Measurements from ENCODE around the gene KLF11.

KLF11 gene

DNA sequence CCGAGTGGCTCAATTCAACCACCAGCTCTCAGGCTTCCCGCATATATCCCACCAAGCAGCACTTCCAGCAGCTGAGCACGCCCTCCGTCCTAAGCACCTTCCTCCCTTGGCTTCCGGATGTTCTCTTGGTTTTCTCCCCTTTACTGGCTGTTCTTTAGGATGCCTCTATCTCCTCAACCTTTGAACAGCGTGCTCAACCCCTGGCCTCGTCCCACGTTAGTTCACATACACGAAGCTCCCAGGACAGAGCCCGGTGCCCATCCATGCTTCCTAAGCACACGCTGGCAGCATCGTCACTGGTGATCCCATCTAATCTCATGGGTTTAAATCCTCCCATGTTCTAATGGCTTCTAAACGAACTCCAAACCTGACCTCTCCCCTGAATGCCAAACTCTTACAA is 33.2 kb downstream of the KLF11 start:
- Histone ChIP-seq H3K4me3 (ENCODE audit: low read length) (no peak overlapping the region), H2BK120ac (ENCODE audit: low read depth, low read length) (no peak overlapping the region), H2AK5ac (ENCODE audit: low read length) (no peak overlapping the region), H4K8ac (ENCODE audit: low read depth, low read length) (no peak overlapping the region), H3K4me2 (ENCODE audit: low read length) (no peak overlapping the region), H3K18ac (ENCODE audit: low read length) (no peak overlapping the region), H3K9ac (ENCODE audit: low read length) (no peak overlapping the region), H3K36me3 (ENCODE audit: control insufficient read depth, insufficient read depth, low read length) (no peaks in the 10 kb centered on the region), H3K4me1 (ENCODE audit: control insufficient read depth, low read depth, low read length) (no peaks in the 10 kb centered on the region), H3K27me3 (ENCODE audit: insufficient read depth, low read length, poor library complexity) (peaks cover 17% of the 10 kb centered on the region), H3K79me1 (ENCODE audit: low read length) (no peaks in the 10 kb centered on the region), H2BK15ac (replicated peaks; ENCODE audit: low read depth) (no peak overlapping the region), H3K27ac (ENCODE audit: low read depth, low read length) (no peak overlapping the region), H2BK5ac (ENCODE audit: low read length) (no peak overlapping the region), H3K56ac (ENCODE audit: low read length) (no peak overlapping the region), H3K23ac (ENCODE audit: low read length) (no peak overlapping the region), H3K79me2 (ENCODE audit: control insufficient read depth, insufficient read depth, low read length) (no peaks in the 10 kb centered on the region), H3K4ac (ENCODE audit: low read depth, low read length) (no peak overlapping the region), H4K5ac (ENCODE audit: low read length) (no peak overlapping the region)
- WGBS (ENCODE audit: extremely low coverage, insufficient coverage, low lambda C conversion rate): no CpG with 5 or more reads among the region's 13 CpGs
- no peak for DNase-seq

DNA sequence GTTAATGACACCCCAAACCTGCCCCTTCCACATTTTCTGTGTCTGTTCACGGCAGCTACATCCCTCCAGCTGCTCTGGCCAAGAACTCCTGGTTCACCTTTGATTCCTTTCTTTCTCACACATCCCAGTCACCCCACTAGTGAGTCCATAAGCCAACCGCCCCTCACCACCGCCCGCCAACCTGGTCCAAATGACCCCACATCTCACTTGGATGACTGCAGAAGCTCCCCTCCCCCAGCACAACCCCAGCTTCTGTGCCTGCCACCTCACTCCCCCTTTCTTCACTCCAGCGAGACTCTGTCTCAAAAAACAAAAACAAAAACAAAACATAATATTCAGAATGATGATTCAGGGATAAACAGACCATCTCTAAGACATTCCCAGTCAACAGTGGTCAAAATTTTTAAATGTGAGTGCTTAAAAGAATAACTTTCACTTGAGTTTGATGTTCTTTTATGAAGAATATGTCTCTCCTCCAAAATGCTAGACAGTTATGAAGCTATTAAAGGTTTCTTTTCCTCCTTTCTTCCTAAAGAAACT is 33.7 kb downstream of the KLF11 start:
- no peak overlapping the region for H3K4ac ChIP-seq (ENCODE audit: low read depth, low read length)
- no peak overlapping the region for H2AK5ac ChIP-seq (ENCODE audit: low read length)
- no peak overlapping the region for H4K8ac ChIP-seq (ENCODE audit: low read depth, low read length)
- no CpG with 5 or more reads among the region's 5 CpGs for WGBS (ENCODE audit: extremely low coverage, insufficient coverage, low lambda C conversion rate)
- H3K23ac ChIP-seq (ENCODE audit: low read length): no peak overlapping the region
- no peak overlapping the region for H2BK5ac ChIP-seq (ENCODE audit: low read length)
- H2BK120ac ChIP-seq (ENCODE audit: low read depth, low read length): no peak overlapping the region
- H3K9ac ChIP-seq (ENCODE audit: low read length): no peak overlapping the region
- H3K27me3 ChIP-seq (ENCODE audit: insufficient read depth, low read length, poor library complexity): peaks cover 17% of the 10 kb centered on the region
- H3K79me1 ChIP-seq (ENCODE audit: low read length): no peaks in the 10 kb centered on the region
- H3K36me3 ChIP-seq (ENCODE audit: control insufficient read depth, insufficient read depth, low read length): no peaks in the 10 kb centered on the region
- H3K18ac ChIP-seq (ENCODE audit: low read length): no peak overlapping the region
- H3K4me1 ChIP-seq (ENCODE audit: control insufficient read depth, low read depth, low read length): no peaks in the 10 kb centered on the region
- no peak overlapping the region for H4K5ac ChIP-seq (ENCODE audit: low read length)
- H3K4me2 ChIP-seq (ENCODE audit: low read length): no peak overlapping the region
- H3K56ac ChIP-seq (ENCODE audit: low read length): no peak overlapping the region
- DNase-seq: no peak
- H2BK15ac ChIP-seq (replicated peaks; ENCODE audit: low read depth): no peak overlapping the region
- no peak overlapping the region for H3K4me3 ChIP-seq (ENCODE audit: low read length)
- no peak overlapping the region for H3K27ac ChIP-seq (ENCODE audit: low read depth, low read length)
- H3K79me2 ChIP-seq (ENCODE audit: control insufficient read depth, insufficient read depth, low read length): no peaks in the 10 kb centered on the region

DNA sequence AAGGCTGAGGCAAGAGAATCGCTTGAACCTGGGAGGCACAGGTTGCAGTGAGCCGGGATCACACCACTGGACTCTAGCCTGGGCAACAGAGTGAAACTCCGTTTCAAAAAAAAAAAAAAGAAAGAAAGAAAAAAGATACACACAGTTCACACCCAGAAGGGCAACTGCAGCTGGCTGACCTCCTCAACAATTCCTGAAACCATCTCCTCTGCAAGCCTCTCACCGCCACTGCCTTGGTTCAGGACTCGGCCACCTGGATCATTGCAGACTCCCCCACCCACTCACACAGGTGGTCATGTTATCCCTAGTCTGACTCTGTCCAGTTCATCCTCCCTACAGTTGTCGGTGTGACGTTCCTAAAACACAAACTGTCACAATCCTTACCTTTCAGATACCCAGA is 34.7 kb downstream of the KLF11 start:
- Histone ChIP-seq H3K36me3 (ENCODE audit: control insufficient read depth, insufficient read depth, low read length) (no peaks in the 10 kb centered on the region), H3K23ac (ENCODE audit: low read length) (no peak overlapping the region), H3K18ac (ENCODE audit: low read length) (no peak overlapping the region), H3K79me2 (ENCODE audit: control insufficient read depth, insufficient read depth, low read length) (no peaks in the 10 kb centered on the region), H3K56ac (ENCODE audit: low read length) (no peak overlapping the region), H2BK15ac (replicated peaks; ENCODE audit: low read depth) (no peak overlapping the region), H3K9ac (ENCODE audit: low read length) (no peak overlapping the region), H3K4me3 (ENCODE audit: low read length) (no peak overlapping the region), H3K79me1 (ENCODE audit: low read length) (no peaks in the 10 kb centered on the region), H2BK5ac (ENCODE audit: low read length) (no peak overlapping the region), H2BK120ac (ENCODE audit: low read depth, low read length) (no peak overlapping the region), H3K4ac (ENCODE audit: low read depth, low read length) (no peak overlapping the region), H4K8ac (ENCODE audit: low read depth, low read length) (no peak overlapping the region), H4K5ac (ENCODE audit: low read length) (no peak overlapping the region), H3K27me3 (ENCODE audit: insufficient read depth, low read length, poor library complexity) (peaks cover 17% of the 10 kb centered on the region), H3K4me1 (ENCODE audit: control insufficient read depth, low read depth, low read length) (no peaks in the 10 kb centered on the region), H3K4me2 (ENCODE audit: low read length) (no peak overlapping the region), H3K27ac (ENCODE audit: low read depth, low read length) (no peak overlapping the region), H2AK5ac (ENCODE audit: low read length) (no peak overlapping the region)
- no peak for DNase-seq
- WGBS (ENCODE audit: extremely low coverage, insufficient coverage, low lambda C conversion rate): no CpG with 5 or more reads among the region's 7 CpGs

GRCh38 chr2:10078704-10079265 is 35.4 kb downstream of the KLF11 start:
- H2BK15ac ChIP-seq (replicated peaks; ENCODE audit: low read depth): no peak overlapping the region
- H4K5ac ChIP-seq (ENCODE audit: low read length): no peak overlapping the region
- peaks cover 17% of the 10 kb centered on the region for H3K27me3 ChIP-seq (ENCODE audit: insufficient read depth, low read length, poor library complexity)
- H3K79me2 ChIP-seq (ENCODE audit: control insufficient read depth, insufficient read depth, low read length): no peaks in the 10 kb centered on the region
- peak; percentile 35 for DNase-seq
- no CpG with 5 or more reads among the region's 12 CpGs for WGBS (ENCODE audit: extremely low coverage, insufficient coverage, low lambda C conversion rate)
- no peak overlapping the region for H3K56ac ChIP-seq (ENCODE audit: low read length)
- H3K9ac ChIP-seq (ENCODE audit: low read length): no peak overlapping the region
- no peak overlapping the region for H3K27ac ChIP-seq (ENCODE audit: low read depth, low read length)
- no peak overlapping the region for H3K4me3 ChIP-seq (ENCODE audit: low read length)
- no peak overlapping the region for H4K8ac ChIP-seq (ENCODE audit: low read depth, low read length)
- H2BK5ac ChIP-seq (ENCODE audit: low read length): no peak overlapping the region
- no peak overlapping the region for H2AK5ac ChIP-seq (ENCODE audit: low read length)
- no peak overlapping the region for H3K23ac ChIP-seq (ENCODE audit: low read length)
- H3K36me3 ChIP-seq (ENCODE audit: control insufficient read depth, insufficient read depth, low read length): no peaks in the 10 kb centered on the region
- no peak overlapping the region for H3K4me2 ChIP-seq (ENCODE audit: low read length)
- no peak overlapping the region for H3K4ac ChIP-seq (ENCODE audit: low read depth, low read length)
- no peaks in the 10 kb centered on the region for H3K79me1 ChIP-seq (ENCODE audit: low read length)
- H3K4me1 ChIP-seq (ENCODE audit: control insufficient read depth, low read depth, low read length): no peaks in the 10 kb centered on the region
- H2BK120ac ChIP-seq (ENCODE audit: low read depth, low read length): no peak overlapping the region
- H3K18ac ChIP-seq (ENCODE audit: low read length): no peak overlapping the region

- Histone ChIP-seq H3K79me1 (ENCODE audit: low read length) (no peaks in the 10 kb centered on the region), H2BK5ac (ENCODE audit: low read length) (no peak overlapping the region), H3K18ac (ENCODE audit: low read length) (peak overlapping the region; percentile 86), H3K4me2 (ENCODE audit: low read length) (peak overlapping the region; percentile 57), H3K4ac (ENCODE audit: low read depth, low read length) (no peak overlapping the region), H3K4me1 (ENCODE audit: control insufficient read depth, low read depth, low read length) (no peaks in the 10 kb centered on the region), H2BK120ac (ENCODE audit: low read depth, low read length) (no peak overlapping the region), H3K4me3 (ENCODE audit: low read length) (no peak overlapping the region), H3K27me3 (ENCODE audit: insufficient read depth, low read length, poor library complexity) (peaks cover 17% of the 10 kb centered on the region), H2AK5ac (ENCODE audit: low read length) (no peak overlapping the region), H3K79me2 (ENCODE audit: control insufficient read depth, insufficient read depth, low read length) (no peaks in the 10 kb centered on the region), H3K56ac (ENCODE audit: low read length) (peak overlapping the region; percentile 67), H3K9ac (ENCODE audit: low read length) (peak overlapping the region; percentile 44), H4K8ac (ENCODE audit: low read depth, low read length) (no peak overlapping the region), H4K5ac (ENCODE audit: low read length) (no peak overlapping the region), H3K27ac (ENCODE audit: low read depth, low read length) (no peak overlapping the region), H3K23ac (ENCODE audit: low read length) (no peak overlapping the region), H3K36me3 (ENCODE audit: control insufficient read depth, insufficient read depth, low read length) (no peaks in the 10 kb centered on the region), H2BK15ac (replicated peaks; ENCODE audit: low read depth) (no peak overlapping the region)
- no peak for DNase-seq
- no CpG with 5 or more reads among the region's 53 CpGs for WGBS (ENCODE audit: extremely low coverage, insufficient coverage, low lambda C conversion rate)
Measured at GRCh38 chr2:10079266-10079869, 36.0 kb downstream of the KLF11 start.
